Caco-2 (cell line): Measurements from ENCODE around the gene PCSK5. TPM values are rescaled to one million over a fixed set of nuclear protein-coding genes. Genes with fewer than 3 reads are reported as not detected.
"Not testable (repeated sequence)": the region's sequence is repeated elsewhere in the genome, so short reads cannot be mapped to it uniquely, and the experiment has no call there.

ENCODE experiments used
- BruUV-seq: library from RNA; stranded (reverse); fragments of 400-500 nt; replicated peaks from 2 replicates; lab custom pipeline; 2021; lab: Mats Ljungman, UMichigan
- CTCF ChIA-PET: fragments of 300-600 bp; sonication (Branson Sonifier 250); formaldehyde crosslinking; loops from one replicate; lab custom pipeline; 2022; ENCODE audit warnings: antibody characterized with exemption; lab: Charles Lee
- POLR2A ChIA-PET: fragments of 300-600 bp; sonication (Branson Sonifier 250); formaldehyde crosslinking; loops from one replicate; lab custom pipeline; 2022; ENCODE audit warnings: antibody characterized with exemption; lab: Charles Lee
- DNase-seq, 2 experiments: peaks; one replicate each; pipeline versions ENCODE4 v3.0.0 to v3.0.0-alpha.2; 2020 to 2022
- H3K27me3 ChIP-seq: replicated peaks from 2 replicates; pipeline ENCODE4 v1.6.0; 2011; ENCODE audit warnings: low read length; ENCODE audit not compliant: control insufficient read depth, insufficient read depth
- H3K36me3 ChIP-seq: 2 replicates; pipeline ENCODE4 v1.5.1; 2011; ENCODE audit warnings: low read length; ENCODE audit not compliant: control insufficient read depth, insufficient read depth
- H3K4me1 ChIP-seq: fragments of 250-450 bp; sonication (Bioruptor Pico); 2 replicates; pipeline ENCODE4 v1.5.1; 2020; ENCODE audit warnings: mild to moderate bottlenecking
- H3K4me3 ChIP-seq: 2 replicates; pipeline ENCODE4 v1.5.1; 2011; ENCODE audit warnings: low read depth, mild to moderate bottlenecking, control low read depth, low read length
- H3K9me3 ChIP-seq: fragments of 250-450 bp; sonication (Bioruptor Pico); 2 replicates; pipeline ENCODE4 v1.5.1; 2020; ENCODE audit warnings: mild to moderate bottlenecking, moderate library complexity
- H3K27ac Mint-ChIP-seq: one replicate; pipeline ENCODE4 v1.8.0; 2022; ENCODE audit warnings: mixed read lengths; ENCODE audit not compliant: unreplicated experiment
- H3K27me3 Mint-ChIP-seq: one replicate; pipeline ENCODE4 v1.8.0; 2022; ENCODE audit warnings: mixed read lengths; ENCODE audit not compliant: insufficient read depth, unreplicated experiment
- H3K36me3 Mint-ChIP-seq: one replicate; pipeline ENCODE4 v1.8.0; 2022; ENCODE audit warnings: mild to moderate bottlenecking, mixed read lengths; ENCODE audit not compliant: insufficient read depth, unreplicated experiment
- H3K4me1 Mint-ChIP-seq: one replicate; pipeline ENCODE4 v1.8.0; 2022; ENCODE audit warnings: low read depth, mixed read lengths; ENCODE audit not compliant: unreplicated experiment
- H3K4me3 Mint-ChIP-seq: one replicate; pipeline ENCODE4 v1.8.0; 2022; ENCODE audit warnings: mild to moderate bottlenecking, moderate library complexity, mixed read lengths; ENCODE audit not compliant: unreplicated experiment
- H3K9me3 Mint-ChIP-seq: one replicate; pipeline ENCODE4 v1.8.0; 2022; ENCODE audit warnings: mixed read lengths; ENCODE audit not compliant: unreplicated experiment
- intact Hi-C: fragments of 100-400 bp; cut with micrococcal nuclease; formaldehyde crosslinking; loops from one replicate; pipeline ENCODE4 v1.10.0; 2022; ENCODE audit not compliant: unreplicated experiment
- total RNA-seq: library from RNA; stranded (reverse); gene quantifications from 2 replicates; pipeline ENCODE4 v1.2.3, GENCODE V29; 2022
- TF ChIP-seq, protein P1 (sequence below), 2 experiments: fragments of 200-600 bp in 1 of 2; IDR thresholded peaks; 1 replicate in 1 of 2; 2 replicates in 1 of 2; pipeline versions ENCODE4 v1.5.1 to v1.8.0; 2011 to 2022; ENCODE audit warnings: antibody characterized with exemption in 1 of 2, control low read depth in 1 of 2, inconsistent platforms in 1 of 2, low read depth in 1 of 2, low read length in 1 of 2, mild to moderate bottlenecking in 1 of 2, moderate library complexity in 1 of 2; ENCODE audit not compliant: insufficient read depth in 1 of 2, severe bottlenecking in 1 of 2, unreplicated experiment in 1 of 2

Gene PCSK5
- total RNA-seq, 1 experiment from 2014 or later = 10.9 TPM

GRCh38 chr9:76077537-76077936 is 187.1 kb downstream of the PCSK5 start:
- Mint-ChIP-seq H3K27ac (no peak overlapping the region), H3K9me3 (no peaks in the 10 kb centered on the region), H3K27me3 (no peaks in the 10 kb centered on the region)

GRCh38 chr9:76081281-76081680 is 190.8 kb downstream of the PCSK5 start:
- H3K27me3 Mint-ChIP-seq, H3K4me1 ChIP-seq, CTCF ChIA-PET, intact Hi-C loops, H3K36me3 ChIP-seq, POLR2A ChIA-PET, BruUV-seq, H3K27me3 ChIP-seq, H3K9me3 Mint-ChIP-seq, H3K4me1 Mint-ChIP-seq, H3K4me3 Mint-ChIP-seq, H3K4me3 ChIP-seq, DNase-seq, H3K9me3 ChIP-seq, H3K27ac Mint-ChIP-seq: not testable (repeated sequence)
- H3K36me3 Mint-ChIP-seq = peaks cover 11% of the 10 kb centered on the region

More at GRCh38 chr9:76077537-76077936, 187.1 kb downstream of the PCSK5 start:
- H3K4me1 Mint-ChIP-seq = no peaks in the 10 kb centered on the region
- DNase-seq = no peak
- no peaks in the 10 kb centered on the region for H3K4me1 ChIP-seq
- POLR2A ChIA-PET = no interaction called here
- no peaks in the 10 kb centered on the region for H3K9me3 ChIP-seq
- H3K36me3 ChIP-seq = no peaks in the 10 kb centered on the region
- H3K36me3 Mint-ChIP-seq = peaks cover 19% of the 10 kb centered on the region
- BruUV-seq = no TSS peak
- CTCF ChIA-PET = no interaction called here
- TF ChIP-seq, protein P1, sequence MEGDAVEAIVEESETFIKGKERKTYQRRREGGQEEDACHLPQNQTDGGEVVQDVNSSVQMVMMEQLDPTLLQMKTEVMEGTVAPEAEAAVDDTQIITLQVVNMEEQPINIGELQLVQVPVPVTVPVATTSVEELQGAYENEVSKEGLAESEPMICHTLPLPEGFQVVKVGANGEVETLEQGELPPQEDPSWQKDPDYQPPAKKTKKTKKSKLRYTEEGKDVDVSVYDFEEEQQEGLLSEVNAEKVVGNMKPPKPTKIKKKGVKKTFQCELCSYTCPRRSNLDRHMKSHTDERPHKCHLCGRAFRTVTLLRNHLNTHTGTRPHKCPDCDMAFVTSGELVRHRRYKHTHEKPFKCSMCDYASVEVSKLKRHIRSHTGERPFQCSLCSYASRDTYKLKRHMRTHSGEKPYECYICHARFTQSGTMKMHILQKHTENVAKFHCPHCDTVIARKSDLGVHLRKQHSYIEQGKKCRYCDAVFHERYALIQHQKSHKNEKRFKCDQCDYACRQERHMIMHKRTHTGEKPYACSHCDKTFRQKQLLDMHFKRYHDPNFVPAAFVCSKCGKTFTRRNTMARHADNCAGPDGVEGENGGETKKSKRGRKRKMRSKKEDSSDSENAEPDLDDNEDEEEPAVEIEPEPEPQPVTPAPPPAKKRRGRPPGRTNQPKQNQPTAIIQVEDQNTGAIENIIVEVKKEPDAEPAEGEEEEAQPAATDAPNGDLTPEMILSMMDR (IDR thresholded peaks at IDR 0.05; ENCODE audit: insufficient read depth in 1 of 2, low read depth in 1 of 2, low read length in 1 of 2, severe bottlenecking in 1 of 2, unreplicated experiment in 1 of 2) = no peak
- no peaks in the 10 kb centered on the region for H3K27me3 ChIP-seq
- no peak overlapping the region for H3K4me3 Mint-ChIP-seq
- intact Hi-C loops = no loop called here
- no peak overlapping the region for H3K4me3 ChIP-seq

- H3K4me1 ChIP-seq = no peaks in the 10 kb centered on the region
- intact Hi-C loops = no loop called here
- no peaks in the 10 kb centered on the region for H3K9me3 ChIP-seq
- BruUV-seq = no TSS peak
- ChIA-PET POLR2A (no interaction called here), CTCF (no interaction called here)
- H3K27me3 ChIP-seq = no peaks in the 10 kb centered on the region
- Mint-ChIP-seq H3K27me3 (no peaks in the 10 kb centered on the region), H3K4me3 (no peak overlapping the region), H3K9me3 (no peaks in the 10 kb centered on the region), H3K4me1 (no peaks in the 10 kb centered on the region), H3K36me3 (peaks cover 10% of the 10 kb centered on the region), H3K27ac (no peak overlapping the region)
- no peak overlapping the region for H3K4me3 ChIP-seq
- no peak for DNase-seq
- TF ChIP-seq, protein P1 (IDR thresholded peaks at IDR 0.05; ENCODE audit: insufficient read depth in 1 of 2, low read depth in 1 of 2, low read length in 1 of 2, severe bottlenecking in 1 of 2, unreplicated experiment in 1 of 2) = no peak
- H3K36me3 ChIP-seq = no peaks in the 10 kb centered on the region
Observed at GRCh38 chr9:76082057-76082456, 191.6 kb downstream of the PCSK5 start.

DNA sequence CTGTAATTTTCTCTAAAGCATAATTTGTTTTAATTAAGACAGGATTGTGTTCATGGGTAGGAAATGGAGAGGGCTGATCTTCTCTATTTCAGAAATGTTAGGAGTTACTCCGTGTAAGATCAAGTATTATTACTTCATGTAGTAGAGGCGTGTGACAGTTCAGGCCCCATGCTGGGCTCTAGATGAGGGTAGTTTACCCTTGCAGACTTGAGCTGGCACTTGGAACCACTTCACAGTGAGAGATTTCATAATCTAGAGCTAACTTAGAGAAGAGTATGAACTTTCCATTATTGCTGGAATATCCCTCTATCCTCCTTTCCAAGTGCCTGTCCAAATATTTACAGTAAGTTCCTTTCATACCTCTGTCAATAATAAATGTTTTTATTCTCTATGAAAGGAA is 195.1 kb downstream of the PCSK5 start:
- TF ChIP-seq, protein P1 (IDR thresholded peaks at IDR 0.05; ENCODE audit: insufficient read depth in 1 of 2, low read depth in 1 of 2, low read length in 1 of 2, severe bottlenecking in 1 of 2, unreplicated experiment in 1 of 2) = no peak
- no TSS peak for BruUV-seq
- Histone ChIP-seq H3K9me3 (no peaks in the 10 kb centered on the region), H3K4me3 (no peak overlapping the region), H3K27me3 (no peaks in the 10 kb centered on the region), H3K36me3 (no peaks in the 10 kb centered on the region), H3K4me1 (no peaks in the 10 kb centered on the region)
- no peak overlapping the region for H3K4me3 Mint-ChIP-seq
- no peak overlapping the region for H3K27ac Mint-ChIP-seq
- H3K9me3 Mint-ChIP-seq = no peaks in the 10 kb centered on the region
- intact Hi-C loops = no loop called here
- no peaks in the 10 kb centered on the region for H3K4me1 Mint-ChIP-seq
- no peak for DNase-seq
- H3K27me3 Mint-ChIP-seq = no peaks in the 10 kb centered on the region
- peaks cover 6% of the 10 kb centered on the region for H3K36me3 Mint-ChIP-seq
- POLR2A ChIA-PET = no interaction called here
- CTCF ChIA-PET = no interaction called here
